Measurements from ENCODE around the gene ZRSR2. TPM values are rescaled to one million over a fixed set of nuclear protein-coding genes. Genes with fewer than 3 reads are reported as not detected.

The ZRSR2 gene
- total and polyA plus RNA-seq, 4 donors = 7.1 to 32.8 (median 10.0) TPM

GRCh38 chrX:15750611-15751154 is 39.6 kb upstream of the ZRSR2 start:
- H3K9ac ChIP-seq (ENCODE audit: insufficient read depth in 1 of 2, low read length in 2 of 2) = no peak overlapping the region
- TF ChIP-seq CTCF (IDR thresholded peaks at IDR 0.05; ENCODE audit: control extremely low read depth, extremely low read depth) = no peak
- peak overlapping the region in 1 of 2 donors; percentile 59 for H3K27ac ChIP-seq (ENCODE audit: low read depth in 1 of 2, low read length in 1 of 2)
- H3K4me3 ChIP-seq = no peak overlapping the region
- peaks cover 0 to 30% (median 19%) of the 10 kb centered on the region in 3 donors for H3K27me3 ChIP-seq (ENCODE audit: control insufficient read depth in 3 of 3, insufficient read depth in 3 of 3, low read length in 2 of 3)
- ATAC-seq (ENCODE audit: insufficient read depth, low FRiP score) (no peak), DNase-seq (no peak)
- H3K9me3 ChIP-seq (ENCODE audit: control insufficient read depth in 4 of 4, insufficient read depth in 3 of 4, low read length in 3 of 4) = no peaks in the 10 kb centered on the region
- 35 to 57% methylated on average over 5 of the region's 5 CpGs for WGBS, 2 donors
- H3K4me1 ChIP-seq (ENCODE audit: control insufficient read depth in 5 of 5, insufficient read depth in 5 of 5, low read length in 5 of 5) = peaks cover 0 to 9% (median 0%) of the 10 kb centered on the region in 5 donors
- H3K36me3 ChIP-seq (ENCODE audit: control insufficient read depth in 4 of 4, insufficient read depth in 4 of 4, low read length in 4 of 4) = no peaks in the 10 kb centered on the region

- 26 to 43% methylated on average over 4 of the region's 4 CpGs for WGBS, 2 donors
- H3K4me1 ChIP-seq (ENCODE audit: control insufficient read depth in 5 of 5, insufficient read depth in 5 of 5, low read length in 5 of 5) = peaks cover 0 to 9% (median 0%) of the 10 kb centered on the region in 5 donors
- TF ChIP-seq CTCF (IDR thresholded peaks at IDR 0.05; ENCODE audit: control extremely low read depth, extremely low read depth) = no peak
- peak; percentile 47 for ATAC-seq (ENCODE audit: insufficient read depth, low FRiP score)
- peak in 2 of 3 donors; percentile 25 to 31 for DNase-seq
- no peaks in the 10 kb centered on the region for H3K9me3 ChIP-seq (ENCODE audit: control insufficient read depth in 4 of 4, insufficient read depth in 3 of 4, low read length in 3 of 4)
- peaks cover 0 to 33% (median 24%) of the 10 kb centered on the region in 3 donors for H3K27me3 ChIP-seq (ENCODE audit: control insufficient read depth in 3 of 3, insufficient read depth in 3 of 3, low read length in 2 of 3)
- H3K9ac ChIP-seq (ENCODE audit: insufficient read depth in 1 of 2, low read length in 2 of 2) = no peak overlapping the region
- H3K4me3 ChIP-seq = no peak overlapping the region
- peak overlapping the region; percentile 21 to 63 for H3K27ac ChIP-seq (ENCODE audit: low read depth in 1 of 2, low read length in 1 of 2)
- no peaks in the 10 kb centered on the region for H3K36me3 ChIP-seq (ENCODE audit: control insufficient read depth in 4 of 4, insufficient read depth in 4 of 4, low read length in 4 of 4)
These were observed 39.0 kb upstream of the ZRSR2 start for GRCh38 chrX:15751155-15751819.

GRCh38 chrX:15755091-15755490 is 35.2 kb upstream of the ZRSR2 start:
- ATAC-seq (ENCODE audit: insufficient read depth, low FRiP score) = no peak
- H3K9ac ChIP-seq (ENCODE audit: insufficient read depth in 1 of 2, low read length in 2 of 2) = no peak overlapping the region
- no peak overlapping the region for H3K27ac ChIP-seq (ENCODE audit: low read depth in 1 of 2, low read length in 1 of 2)
- peaks cover 0 to 2% (median 0%) of the 10 kb centered on the region in 4 donors for H3K36me3 ChIP-seq (ENCODE audit: control insufficient read depth in 4 of 4, insufficient read depth in 4 of 4, low read length in 4 of 4)
- no peak for DNase-seq
- TF ChIP-seq CTCF (IDR thresholded peaks at IDR 0.05; ENCODE audit: control extremely low read depth, extremely low read depth) = no peak
- peaks cover 0 to 9% (median 0%) of the 10 kb centered on the region in 5 donors for H3K4me1 ChIP-seq (ENCODE audit: control insufficient read depth in 5 of 5, insufficient read depth in 5 of 5, low read length in 5 of 5)
- H3K27me3 ChIP-seq (ENCODE audit: control insufficient read depth in 3 of 3, insufficient read depth in 3 of 3, low read length in 2 of 3) = peaks cover 0 to 22% (median 21%) of the 10 kb centered on the region in 3 donors
- WGBS, 2 donors = 74 to 85% methylated on average over 2 of the region's 2 CpGs
- H3K9me3 ChIP-seq (ENCODE audit: control insufficient read depth in 4 of 4, insufficient read depth in 3 of 4, low read length in 3 of 4) = no peaks in the 10 kb centered on the region
- H3K4me3 ChIP-seq = no peak overlapping the region

Measured in lung (tissue), 12 donors.